ENCODE data around the gene BRAF.
"Not testable (repeated sequence)": the region's sequence is repeated elsewhere in the genome, so short reads cannot be mapped to it uniquely, and the experiment has no call there.

Gene BRAF

DNA sequence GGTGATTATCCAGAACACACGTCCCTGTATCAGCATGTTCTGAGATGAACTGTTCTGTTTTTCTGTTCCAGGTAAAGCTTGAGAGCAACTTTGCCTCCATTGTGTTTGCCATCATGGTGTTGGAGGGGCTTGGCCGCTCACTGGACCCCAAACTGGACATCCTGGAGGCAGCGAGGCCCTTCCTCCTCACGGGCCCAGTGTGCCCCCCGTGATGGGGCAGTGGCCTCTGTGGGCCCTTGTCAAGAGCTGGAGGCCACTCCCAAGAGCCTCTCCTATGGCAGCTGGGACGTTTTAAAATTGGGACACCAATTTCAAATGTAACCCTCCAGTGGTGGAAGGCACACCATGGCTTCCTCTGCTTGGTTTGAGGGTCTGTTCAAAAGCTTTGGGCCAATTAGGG lies 230.1 kb downstream of the BRAF start:
- TF ChIP-seq, protein P1, sequence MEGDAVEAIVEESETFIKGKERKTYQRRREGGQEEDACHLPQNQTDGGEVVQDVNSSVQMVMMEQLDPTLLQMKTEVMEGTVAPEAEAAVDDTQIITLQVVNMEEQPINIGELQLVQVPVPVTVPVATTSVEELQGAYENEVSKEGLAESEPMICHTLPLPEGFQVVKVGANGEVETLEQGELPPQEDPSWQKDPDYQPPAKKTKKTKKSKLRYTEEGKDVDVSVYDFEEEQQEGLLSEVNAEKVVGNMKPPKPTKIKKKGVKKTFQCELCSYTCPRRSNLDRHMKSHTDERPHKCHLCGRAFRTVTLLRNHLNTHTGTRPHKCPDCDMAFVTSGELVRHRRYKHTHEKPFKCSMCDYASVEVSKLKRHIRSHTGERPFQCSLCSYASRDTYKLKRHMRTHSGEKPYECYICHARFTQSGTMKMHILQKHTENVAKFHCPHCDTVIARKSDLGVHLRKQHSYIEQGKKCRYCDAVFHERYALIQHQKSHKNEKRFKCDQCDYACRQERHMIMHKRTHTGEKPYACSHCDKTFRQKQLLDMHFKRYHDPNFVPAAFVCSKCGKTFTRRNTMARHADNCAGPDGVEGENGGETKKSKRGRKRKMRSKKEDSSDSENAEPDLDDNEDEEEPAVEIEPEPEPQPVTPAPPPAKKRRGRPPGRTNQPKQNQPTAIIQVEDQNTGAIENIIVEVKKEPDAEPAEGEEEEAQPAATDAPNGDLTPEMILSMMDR (IDR thresholded peaks at IDR 0.05; ENCODE audit: low read depth, low read length), result no peak
- TF ChIP-seq, protein P2, sequence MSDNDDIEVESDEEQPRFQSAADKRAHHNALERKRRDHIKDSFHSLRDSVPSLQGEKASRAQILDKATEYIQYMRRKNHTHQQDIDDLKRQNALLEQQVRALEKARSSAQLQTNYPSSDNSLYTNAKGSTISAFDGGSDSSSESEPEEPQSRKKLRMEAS (IDR thresholded peaks at IDR 0.05; ENCODE audit: low read depth, low read length), result no peak
- H3K4me3 ChIP-seq (ENCODE audit: low read depth, low read length), result no peak overlapping the region
- no peak for DNase-seq (ENCODE audit: low read depth)

DNA sequence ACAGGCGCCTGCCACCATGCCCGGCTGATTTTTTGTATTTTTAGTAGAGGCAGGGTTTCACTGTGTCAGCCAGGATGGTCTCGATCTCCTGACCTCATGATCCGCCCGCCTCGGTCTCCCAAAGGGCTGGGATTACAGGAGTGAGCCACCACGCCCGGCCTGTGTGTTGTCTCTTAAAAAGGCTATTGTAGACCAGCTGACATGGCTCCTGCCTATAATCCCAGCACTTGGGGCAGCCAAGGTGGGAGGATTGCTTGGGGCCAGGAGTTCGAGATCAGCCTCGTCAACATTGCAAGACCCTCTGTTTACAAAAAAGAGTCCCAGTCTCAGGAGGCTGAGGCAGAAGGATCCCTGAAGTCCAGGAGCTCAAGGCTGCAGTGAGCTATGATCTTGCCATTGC lies 230.9 kb downstream of the BRAF start:
- H3K4me3 ChIP-seq (ENCODE audit: low read depth, low read length); DNase-seq (ENCODE audit: low read depth): not testable (repeated sequence)

DNA sequence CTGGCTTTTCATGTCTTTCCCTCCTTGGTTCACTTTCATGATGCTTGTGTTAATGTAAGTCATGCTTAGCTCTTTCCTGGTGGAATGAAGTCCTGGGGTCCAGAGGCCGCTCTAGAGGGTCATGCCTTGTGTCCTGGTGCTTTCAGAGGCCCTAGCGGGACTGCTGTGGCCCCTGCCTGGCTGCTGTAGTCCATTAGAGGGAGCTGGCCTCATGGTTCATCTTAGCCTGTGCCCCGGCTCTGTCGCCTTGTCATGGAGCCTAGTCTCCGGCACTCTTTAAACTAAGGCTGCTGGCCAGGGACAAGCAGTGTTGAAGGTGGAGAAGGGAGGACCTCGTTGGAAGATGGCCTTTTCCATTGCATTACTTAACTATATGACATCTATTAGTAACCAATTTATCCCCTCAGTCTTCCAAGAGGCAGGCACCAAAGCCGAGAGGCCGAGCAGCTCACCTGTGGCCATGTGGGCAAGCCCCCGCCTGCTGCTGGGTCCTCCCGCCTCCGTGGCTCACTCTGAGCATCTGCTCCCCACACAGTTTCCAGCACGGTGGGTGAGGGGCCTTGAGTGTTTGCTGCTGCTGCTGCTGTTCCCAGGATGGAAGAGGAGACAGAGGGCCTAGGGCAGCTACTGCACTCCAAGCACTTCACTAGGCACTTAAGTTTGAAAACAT lies 233.2 kb downstream of the BRAF start:
- H3K4me3 ChIP-seq (ENCODE audit: low read depth, low read length), result no peak overlapping the region
- no peak for DNase-seq (ENCODE audit: low read depth)
- TF ChIP-seq, protein P2 (IDR thresholded peaks at IDR 0.05; ENCODE audit: low read depth, low read length), result no peak

DNA sequence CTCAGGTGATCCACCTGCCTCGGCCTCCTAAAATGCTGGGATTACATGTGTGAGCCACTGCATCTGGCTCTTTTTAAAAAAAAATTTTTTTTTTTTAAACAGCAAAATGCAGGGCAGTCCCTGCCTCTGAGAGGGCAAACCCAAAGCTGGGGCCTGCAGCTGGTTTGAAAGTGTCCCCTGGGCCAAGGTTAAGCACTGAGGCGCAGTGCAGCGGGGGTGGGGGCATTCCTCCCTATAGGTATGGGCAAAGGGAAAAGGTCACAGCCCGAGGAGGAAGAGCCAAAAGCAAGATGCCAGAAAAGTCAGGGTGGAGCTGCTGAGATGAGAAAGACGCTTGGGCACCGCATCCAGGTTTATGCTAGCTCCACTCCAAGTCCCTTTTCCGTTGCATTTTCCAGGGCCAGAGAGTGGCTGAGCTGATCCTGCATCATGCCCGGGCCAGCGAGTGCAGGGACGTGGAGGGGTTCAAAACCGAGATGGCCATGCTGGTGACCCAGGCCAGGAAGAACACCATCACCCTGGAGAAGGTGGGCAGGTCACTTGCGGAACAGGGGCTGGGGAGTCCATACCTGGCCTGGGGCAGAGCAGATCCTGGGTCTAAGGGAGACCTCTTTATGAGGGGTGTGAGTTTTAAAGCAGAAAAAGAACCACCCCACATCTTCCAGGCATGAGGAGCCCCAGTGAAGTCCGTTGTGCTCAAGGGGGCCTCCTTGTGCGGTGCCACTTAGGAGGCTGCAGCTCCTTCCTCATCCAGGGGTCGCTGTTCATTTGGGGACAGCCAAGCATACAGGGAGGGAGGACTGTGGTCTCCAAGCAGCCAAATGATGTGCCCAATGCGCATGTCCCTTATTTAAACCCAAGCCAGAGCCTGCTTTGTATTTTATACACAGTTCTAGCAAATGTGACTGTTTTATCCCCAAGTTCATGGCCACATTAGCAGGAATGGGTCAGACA lies 235.3 kb downstream of the BRAF start:
- DNase-seq (ENCODE audit: low read depth), result no peak
- TF ChIP-seq MYC (IDR thresholded peaks at IDR 0.05; ENCODE audit: low read depth, low read length) (no peak), POLR2A (IDR thresholded peaks at IDR 0.05; ENCODE audit: extremely low read depth, insufficient read length) (no peak)
- TF ChIP-seq, protein P2 (IDR thresholded peaks at IDR 0.05; ENCODE audit: low read depth, low read length), result no peak
- TF ChIP-seq, protein P1 (IDR thresholded peaks at IDR 0.05; ENCODE audit: low read depth, low read length), result no peak
- no peak overlapping the region for H3K4me3 ChIP-seq (ENCODE audit: low read depth, low read length)

DNA sequence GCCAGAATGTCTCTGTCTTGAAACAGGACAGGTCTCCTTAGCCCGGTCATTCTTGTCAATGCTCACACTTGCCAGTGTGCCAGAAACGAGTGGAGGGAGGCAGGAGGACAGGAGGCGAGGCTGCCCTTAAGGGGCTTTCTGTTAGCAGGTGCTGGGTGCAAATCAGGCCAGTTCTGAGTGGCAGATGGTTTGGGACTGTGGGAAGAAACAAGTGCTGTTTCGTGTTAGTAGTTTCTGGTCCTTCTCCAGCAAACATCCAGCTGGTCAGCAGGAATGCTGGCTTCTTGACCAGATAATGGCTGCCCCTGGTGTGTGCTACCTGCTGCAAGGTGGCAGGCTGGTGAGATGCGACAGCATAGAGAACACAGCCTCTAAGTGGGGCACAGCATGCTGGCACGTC lies 236.4 kb downstream of the BRAF start:
- no peak for DNase-seq (ENCODE audit: low read depth)
- no peak overlapping the region for H3K4me3 ChIP-seq (ENCODE audit: low read depth, low read length)
- no peak for TF ChIP-seq MYC (IDR thresholded peaks at IDR 0.05; ENCODE audit: low read depth, low read length)
- TF ChIP-seq, protein P1 (IDR thresholded peaks at IDR 0.05; ENCODE audit: low read depth, low read length), result no peak
- TF ChIP-seq, protein P2 (IDR thresholded peaks at IDR 0.05; ENCODE audit: low read depth, low read length), result no peak
- TF ChIP-seq POLR2A (IDR thresholded peaks at IDR 0.05; ENCODE audit: extremely low read depth, insufficient read length), result no peak

DNA sequence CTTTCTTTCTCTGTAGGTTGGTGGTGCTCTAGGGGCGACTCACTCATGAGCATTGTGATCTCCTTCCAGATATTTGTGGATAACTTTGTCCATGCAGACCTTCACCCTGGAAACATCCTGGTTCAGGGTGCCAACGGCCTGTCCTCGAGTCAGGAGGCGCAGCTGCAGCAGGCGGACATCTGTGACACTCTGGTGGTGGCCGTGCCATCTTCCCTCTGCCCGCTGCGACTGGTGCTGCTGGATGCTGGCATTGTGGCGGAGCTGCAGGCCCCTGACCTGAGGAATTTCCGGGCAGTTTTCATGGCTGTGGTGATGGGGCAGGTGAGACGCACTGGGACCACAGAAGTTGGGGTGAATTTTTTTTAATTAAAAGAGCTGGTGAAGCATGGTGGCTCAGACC lies 237.8 kb downstream of the BRAF start:
- TF ChIP-seq, protein P2 (IDR thresholded peaks at IDR 0.05; ENCODE audit: low read depth, low read length), result no peak
- TF ChIP-seq, protein P1 (IDR thresholded peaks at IDR 0.05; ENCODE audit: low read depth, low read length), result no peak
- no peak for TF ChIP-seq POLR2A (IDR thresholded peaks at IDR 0.05; ENCODE audit: extremely low read depth, insufficient read length)
- TF ChIP-seq MYC (IDR thresholded peaks at IDR 0.05; ENCODE audit: low read depth, low read length), result no peak
- no peak for DNase-seq (ENCODE audit: low read depth)
- no peak overlapping the region for H3K4me3 ChIP-seq (ENCODE audit: low read depth, low read length)
